Smooth muscle cell (in vitro differentiated cells): ENCODE data around the gene ABCG1. TPM values are rescaled to one million over a fixed set of nuclear protein-coding genes. Genes with fewer than 3 reads are reported as not detected.

Experiments used
- DNase-seq: peaks from one replicate; lab custom pipeline; 2025; ENCODE audit not compliant: unreplicated experiment; lab: John Stamatoyannopoulos, UW
- H2AFZ ChIP-seq: fragments of 200-600 bp; sonication (generic); 2 replicates; pipeline ENCODE4 v1.6.0; 2016; ENCODE audit warnings: antibody characterized with exemption, low read depth, mild to moderate bottlenecking
- H3F3A ChIP-seq: fragments of 200-600 bp; sonication (generic); 2 replicates; pipeline ENCODE4 v1.6.0; 2017; ENCODE audit warnings: antibody characterized with exemption, low read depth
- H3K27ac ChIP-seq: fragments of 200-600 bp; sonication (generic); 2 replicates; pipeline ENCODE4 v1.5.1; 2016; ENCODE audit warnings: low read depth, mild to moderate bottlenecking
- H3K27me3 ChIP-seq: fragments of 200-600 bp; sonication (generic); 2 replicates; pipeline ENCODE4 v1.6.1; 2016; ENCODE audit warnings: low read depth, mild to moderate bottlenecking
- H3K36me3 ChIP-seq: fragments of 200-600 bp; sonication (generic); 2 replicates; pipeline ENCODE4 v1.5.1; 2016; ENCODE audit warnings: low read depth
- H3K4me1 ChIP-seq: fragments of 200-600 bp; sonication (generic); 2 replicates; pipeline ENCODE4 v1.5.1; 2016; ENCODE audit warnings: low read depth
- H3K4me2 ChIP-seq: fragments of 200-600 bp; sonication (generic); 2 replicates; pipeline ENCODE4 v1.6.0; 2016; ENCODE audit warnings: mild to moderate bottlenecking
- H3K4me3 ChIP-seq: fragments of 200-600 bp; sonication (generic); 2 replicates; pipeline ENCODE4 v1.5.1; 2016; ENCODE audit warnings: mild to moderate bottlenecking
- H3K79me2 ChIP-seq: fragments of 200-600 bp; sonication (generic); 2 replicates; pipeline ENCODE4 v1.6.0; 2016; ENCODE audit warnings: low read depth, mild to moderate bottlenecking
- H3K9ac ChIP-seq: fragments of 200-600 bp; sonication (generic); 2 replicates; pipeline ENCODE4 v1.6.0; 2016; ENCODE audit warnings: low read depth
- H3K9me3 ChIP-seq: fragments of 200-600 bp; sonication (generic); replicated peaks from 2 replicates; pipeline ENCODE4 v1.5.1; 2016; ENCODE audit warnings: low read depth
- H4K20me1 ChIP-seq: fragments of 200-600 bp; sonication (generic); 2 replicates; pipeline ENCODE4 v1.6.0; 2016; ENCODE audit warnings: low read depth
- CTCF ChIP-seq: fragments of 200-600 bp; sonication (generic); IDR thresholded peaks from 2 replicates; pipeline ENCODE4 v1.5.1; 2017; ENCODE audit warnings: borderline replicate concordance, mild to moderate bottlenecking, antibody characterized with exemption; ENCODE audit not compliant: insufficient read depth, poor library complexity, severe bottlenecking
- WGBS: methylation state at CpG from one replicate; pipeline ENCODE4 v1.1.7; 2016; ENCODE audit warnings: low lambda C conversion rate; 5-methylcytosine and 5-hydroxymethylcytosine counted together
- polyA plus RNA-seq: library from polyadenylated mRNA; unstranded; fragments of >200 nt; fragmentation: Nextera tagmentation; extraction: Ambion mirVana; gene quantifications from 2 replicates; pipeline ENCODE4 v1.2.1, GENCODE V29; 2016
- small RNA-seq: library from RNA; depleted of rRNA; stranded (forward); fragments of <200 nt; gene quantifications from one replicate; pipeline ENCODE3, GENCODE V24; 2014
- total RNA-seq: library from RNA; depleted of rRNA; stranded (reverse); fragments of >200 nt; gene quantifications from 2 replicates; pipeline ENCODE4 v1.2.3, GENCODE V29; 2014

Gene ABCG1
- total and polyA plus RNA-seq, 2 experiments from 2014 or later, result 0.55 to 2.9 TPM

DNA sequence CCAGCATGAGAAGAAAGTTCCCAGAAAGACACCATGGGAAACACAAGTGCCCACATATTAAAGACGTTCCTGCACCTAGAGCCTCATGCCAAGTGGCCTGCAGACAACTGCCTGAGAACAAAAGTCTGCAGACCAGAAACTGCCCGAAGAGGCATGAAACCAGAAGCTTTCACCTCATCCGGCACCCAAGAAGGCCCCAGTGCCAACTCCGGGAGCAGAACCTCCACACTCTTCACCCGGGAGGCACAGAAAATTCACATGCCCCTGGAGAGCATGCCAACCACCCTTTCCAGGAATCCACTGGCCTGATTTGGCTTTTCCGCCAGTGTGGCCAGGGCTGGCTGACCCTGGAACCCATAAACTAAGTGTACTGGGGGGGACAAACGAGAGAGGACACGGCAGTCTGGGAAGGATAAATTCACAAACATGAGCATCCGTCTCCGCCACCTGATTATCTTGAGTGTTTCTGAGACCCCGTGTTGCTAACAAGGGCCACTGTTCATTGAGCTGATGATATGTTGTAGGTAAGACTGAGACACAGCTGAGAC is 125.1 kb downstream of the ABCG1 start:
- DNase-seq, result no peak
- no peaks in the 10 kb centered on the region for H3K36me3 ChIP-seq
- H3K79me2 ChIP-seq, result no peaks in the 10 kb centered on the region
- no peak for TF ChIP-seq CTCF
- no peaks in the 10 kb centered on the region for H3K4me1 ChIP-seq
- no peak overlapping the region for H3K27ac ChIP-seq
- H3K4me3 ChIP-seq, result no peak overlapping the region
- H3K4me2 ChIP-seq, result no peak overlapping the region
- H3K9me3 ChIP-seq, result no peaks in the 10 kb centered on the region
- no peaks in the 10 kb centered on the region for H3F3A ChIP-seq
- WGBS, result 85% methylated on average over 11 of the region's 11 CpGs
- no peaks in the 10 kb centered on the region for H3K27me3 ChIP-seq
- no peaks in the 10 kb centered on the region for H4K20me1 ChIP-seq
- no peak overlapping the region for H2AFZ ChIP-seq
- H3K9ac ChIP-seq, result no peak overlapping the region

- DNase-seq, result no peak
- no peaks in the 10 kb centered on the region for H4K20me1 ChIP-seq
- H3K27me3 ChIP-seq, result no peaks in the 10 kb centered on the region
- H3K9ac ChIP-seq, result no peak overlapping the region
- no peaks in the 10 kb centered on the region for H3K36me3 ChIP-seq
- TF ChIP-seq CTCF, result no peak
- no peaks in the 10 kb centered on the region for H3F3A ChIP-seq
- H3K27ac ChIP-seq, result no peak overlapping the region
- H2AFZ ChIP-seq, result no peak overlapping the region
- no peaks in the 10 kb centered on the region for H3K4me1 ChIP-seq
- no peak overlapping the region for H3K4me2 ChIP-seq
- no peaks in the 10 kb centered on the region for H3K79me2 ChIP-seq
- 67% methylated on average over 4 of the region's 4 CpGs for WGBS
- no peaks in the 10 kb centered on the region for H3K9me3 ChIP-seq
- no peak overlapping the region for H3K4me3 ChIP-seq
These were observed 125.7 kb downstream of the ABCG1 start for GRCh38 chr21:42344631-42345030.

- Histone ChIP-seq H3K27ac (no peak overlapping the region), H4K20me1 (no peaks in the 10 kb centered on the region), H3F3A (no peaks in the 10 kb centered on the region), H3K4me1 (no peaks in the 10 kb centered on the region), H2AFZ (no peak overlapping the region), H3K9me3 (no peaks in the 10 kb centered on the region), H3K4me2 (no peak overlapping the region), H3K27me3 (no peaks in the 10 kb centered on the region), H3K36me3 (no peaks in the 10 kb centered on the region), H3K9ac (no peak overlapping the region), H3K79me2 (no peaks in the 10 kb centered on the region), H3K4me3 (no peak overlapping the region)
- 94% methylated on average over 9 of the region's 9 CpGs for WGBS
- no peak for DNase-seq
- TF ChIP-seq CTCF, result no peak
These were observed 127.5 kb downstream of the ABCG1 start for GRCh38 chr21:42346441-42346840.

Small RNA genes within 50 kb of the gene (small RNA-seq; reads per million reads assigned to genes)
- not detected for gene RNA5SP492

Other genes with a start within 250 kb of the ABCG1 start
- 22.5 and 24.1 TPM in 2 replicates for gene ZBTB21, start 208.8 kb upstream of the ABCG1 start, total RNA-seq
- 6.2 and 8.4 TPM in 2 replicates for gene ZBTB21, start 208.8 kb upstream of the ABCG1 start, polyA plus RNA-seq
- gene UMODL1, start 147.8 kb upstream of the ABCG1 start, total RNA-seq, result not detected in 2 replicates
- gene UMODL1, start 147.8 kb upstream of the ABCG1 start, polyA plus RNA-seq, result 0.14 TPM in 1 of 2 replicates, not detected in the other
- gene TFF3, start 96.3 kb downstream of the ABCG1 start, total RNA-seq, result not detected in 2 replicates
- 0.31 and 0.51 TPM in 2 replicates for gene TFF3, start 96.3 kb downstream of the ABCG1 start, polyA plus RNA-seq
- not detected in 2 replicates for gene TFF2, start 131.9 kb downstream of the ABCG1 start, total RNA-seq
- gene TFF2, start 131.9 kb downstream of the ABCG1 start, polyA plus RNA-seq, result not detected in 2 replicates
- gene TFF1, start 147.4 kb downstream of the ABCG1 start, total RNA-seq, result 3.3 and 7.9 TPM in 2 replicates
- 8.1 and 8.6 TPM in 2 replicates for gene TFF1, start 147.4 kb downstream of the ABCG1 start, polyA plus RNA-seq
- 0.09 TPM in 1 of 2 replicates, not detected in the other for gene TMPRSS3, start 176.9 kb downstream of the ABCG1 start, total RNA-seq
- gene TMPRSS3, start 176.9 kb downstream of the ABCG1 start, polyA plus RNA-seq, result not detected in 2 replicates
- gene UBASH3A, start 184.8 kb downstream of the ABCG1 start, total RNA-seq, result not detected in 2 replicates
- gene UBASH3A, start 184.8 kb downstream of the ABCG1 start, polyA plus RNA-seq, result 0.22 TPM in 1 of 2 replicates, not detected in the other